H1 (cell line): ENCODE data around the gene CC2D1B. TPM values are rescaled to one million over a fixed set of nuclear protein-coding genes. Genes with fewer than 3 reads are reported as not detected.

ENCODE experiments used
- CTCF ChIA-PET: fragments of 300-600 bp; sonication (Branson Sonifier 250); formaldehyde crosslinking; loops from one replicate; lab custom pipeline; 2021; ENCODE audit not compliant: partially characterized antibody; lab: Charles Lee
- POLR2A ChIA-PET: fragments of 300-600 bp; sonication (Branson Sonifier 250); formaldehyde crosslinking; loops from one replicate; lab custom pipeline; 2021; ENCODE audit warnings: inconsistent platforms; ENCODE audit not compliant: partially characterized antibody; lab: Charles Lee
- DNase-seq, 2 experiments: peaks; one replicate each; pipeline versions ENCODE4 v3.0.0 to v3.0.0-alpha.2; 2010 to 2022; ENCODE audit warnings: low spot score in 2 of 2, low read depth in 1 of 2, mixed read lengths in 1 of 2
- FAIRE-seq: peaks from 2 replicates; lab custom pipeline; 2011; peaks lifted over from hg19 to GRCh38; lab: Jason Lieb, UNC
- H2AFZ ChIP-seq: 2 replicates; pipeline ENCODE4 v1.8.1; 2012; ENCODE audit warnings: low read length, inconsistent platforms
- H2AK5ac ChIP-seq: 2 replicates; pipeline ENCODE4 v1.6.1; 2013; ENCODE audit warnings: low read depth, low read length
- H2BK120ac ChIP-seq: replicated peaks from 2 replicates; pipeline ENCODE3; 2013; ENCODE audit warnings: low read depth, low read length, inconsistent platforms
- H2BK12ac ChIP-seq: 2 replicates; pipeline ENCODE4 v1.6.1; 2013; ENCODE audit warnings: low read depth, low read length
- H2BK15ac ChIP-seq: 2 replicates; pipeline ENCODE4 v1.6.1; 2013; ENCODE audit warnings: low read length
- H2BK20ac ChIP-seq: 2 replicates; pipeline ENCODE4 v1.6.1; 2013; ENCODE audit warnings: low read length
- H2BK5ac ChIP-seq: 2 replicates; pipeline ENCODE4 v1.6.1; 2013; ENCODE audit warnings: low read depth, low read length
- H3K14ac ChIP-seq: 2 replicates; pipeline ENCODE4 v1.6.1; 2013; ENCODE audit warnings: inconsistent platforms; ENCODE audit not compliant: insufficient read length
- H3K18ac ChIP-seq: 2 replicates; pipeline ENCODE4 v1.6.1; 2013; ENCODE audit warnings: low read length; ENCODE audit errors: extremely low read depth
- H3K23ac ChIP-seq: 2 replicates; pipeline ENCODE4 v1.6.1; 2013; ENCODE audit warnings: inconsistent platforms; ENCODE audit not compliant: insufficient read length
- H3K23me2 ChIP-seq: 2 replicates; pipeline ENCODE4 v1.6.1; 2013; ENCODE audit warnings: low read depth, low read length
- H3K27ac ChIP-seq: 2 replicates; pipeline ENCODE4 v1.6.1; 2011; ENCODE audit warnings: low read depth, low read length, inconsistent platforms
- H3K27me3 ChIP-seq, 4 experiments: replicated peaks in 1 of 4; 1 replicate in 1 of 4; 2 replicates in 3 of 4; pipeline versions ENCODE4 v1.6.1 to v1.8.1; 2011 to 2013; ENCODE audit warnings: low read length in 3 of 4, mild to moderate bottlenecking in 3 of 4, inconsistent platforms in 2 of 4, mixed read lengths in 2 of 4, moderate library complexity in 1 of 4; ENCODE audit not compliant: control insufficient read depth in 3 of 4, insufficient read depth in 3 of 4; ENCODE audit errors: extremely low read depth in 1 of 4
- H3K36me3 ChIP-seq, 4 experiments: 2 replicates each; pipeline versions ENCODE4 v1.6.1 to v1.8.1; 2011 to 2013; ENCODE audit warnings: mild to moderate bottlenecking in 4 of 4, low read length in 3 of 4, moderate library complexity in 2 of 4, control low read depth in 1 of 4, inconsistent platforms in 1 of 4; ENCODE audit not compliant: insufficient read depth in 4 of 4, control insufficient read depth in 2 of 4
- H3K4ac ChIP-seq: replicated peaks from 2 replicates; pipeline ENCODE3; 2013; ENCODE audit warnings: low read length, low read depth, mixed read lengths, inconsistent platforms; ENCODE audit not compliant: insufficient read length
- H3K4me1 ChIP-seq, 4 experiments: replicated peaks in 1 of 4; 1 replicate in 1 of 4; 2 replicates in 3 of 4; pipeline versions ENCODE4 v1.6.1 to v1.8.1; 2011 to 2013; ENCODE audit warnings: low read length in 3 of 4, inconsistent platforms in 2 of 4, mixed read lengths in 1 of 4; ENCODE audit not compliant: insufficient read depth in 4 of 4, control insufficient read depth in 3 of 4
- H3K4me2 ChIP-seq, 2 experiments: 2 replicates each; pipeline versions ENCODE4 v1.6.1 to v1.8.1; 2011 to 2013; ENCODE audit warnings: low read depth in 2 of 2, low read length in 2 of 2, control low read depth in 1 of 2, inconsistent platforms in 1 of 2, mild to moderate bottlenecking in 1 of 2; ENCODE audit not compliant: insufficient read depth in 1 of 2
- H3K4me3 ChIP-seq, 4 experiments: fragments of 200-600, 300-600 bp in 1 of 4; sonication (generic), shearing (Covaris generic), sonication (Bioruptor Twin) in 1 of 4; 2 replicates each; pipeline versions ENCODE4 v1.5.1 to v1.8.1; 2011 to 2016; ENCODE audit warnings: low read length in 4 of 4, low read depth in 3 of 4, control low read depth in 2 of 4, inconsistent platforms in 2 of 4, mild to moderate bottlenecking in 2 of 4, mixed read lengths in 1 of 4, moderate library complexity in 1 of 4; ENCODE audit not compliant: insufficient read depth in 2 of 4; ENCODE audit errors: extremely low read depth in 1 of 4
- H3K56ac ChIP-seq: replicated peaks from 2 replicates; pipeline ENCODE3; 2013; ENCODE audit warnings: low read depth, mild to moderate bottlenecking, mixed read lengths, low read length, inconsistent platforms; ENCODE audit not compliant: insufficient read length
- H3K79me1 ChIP-seq: 2 replicates; pipeline ENCODE4 v1.6.1; 2013; ENCODE audit warnings: low read depth, low read length, control low read depth
- H3K79me2 ChIP-seq, 2 experiments: 2 replicates each; pipeline versions ENCODE4 v1.6.1 to v1.8.1; 2012 to 2013; ENCODE audit warnings: low read length in 2 of 2, mild to moderate bottlenecking in 2 of 2, inconsistent platforms in 1 of 2; ENCODE audit not compliant: insufficient read depth in 2 of 2, control insufficient read depth in 1 of 2
- H3K9ac ChIP-seq, 4 experiments: replicated peaks in 1 of 4; 1 replicate in 1 of 4; 2 replicates in 3 of 4; pipeline versions ENCODE4 v1.6.1 to v1.8.1; 2011 to 2013; ENCODE audit warnings: low read depth in 3 of 4, low read length in 3 of 4, control low read depth in 2 of 4, mild to moderate bottlenecking in 2 of 4, moderate library complexity in 2 of 4, inconsistent platforms in 1 of 4; ENCODE audit errors: extremely low read depth in 1 of 4
- H3K9me3 ChIP-seq, 2 experiments: 2 replicates each; pipeline versions ENCODE4 v1.6.1 to v1.8.1; 2012 to 2013; ENCODE audit warnings: mild to moderate bottlenecking in 2 of 2, moderate library complexity in 2 of 2, control low read depth in 1 of 2, inconsistent platforms in 1 of 2, low read depth in 1 of 2, low read length in 1 of 2, mixed read lengths in 1 of 2; ENCODE audit not compliant: insufficient read depth in 2 of 2
- H4K20me1 ChIP-seq, 2 experiments: replicated peaks in 1 of 2; 2 replicates each; pipeline versions ENCODE3 to v1.8.1; 2011 to 2013; ENCODE audit warnings: inconsistent platforms in 2 of 2, low read length in 2 of 2, mild to moderate bottlenecking in 1 of 2; ENCODE audit not compliant: insufficient read depth in 2 of 2, control insufficient read depth in 1 of 2
- H4K5ac ChIP-seq: 2 replicates; pipeline ENCODE4 v1.6.1; 2013; ENCODE audit warnings: low read length, low read depth, mixed read lengths, inconsistent platforms; ENCODE audit not compliant: insufficient read length
- H4K8ac ChIP-seq: 2 replicates; pipeline ENCODE4 v1.8.0; 2013; ENCODE audit warnings: mild to moderate bottlenecking, moderate library complexity, low read length, inconsistent platforms; ENCODE audit not compliant: insufficient read depth; ENCODE audit errors: extremely low read depth
- H4K91ac ChIP-seq: replicated peaks from 2 replicates; pipeline ENCODE3; 2013; ENCODE audit warnings: low read length, mixed read lengths, inconsistent platforms; ENCODE audit not compliant: insufficient read length
- CHD1 ChIP-seq: IDR thresholded peaks from 2 replicates; pipeline ENCODE4 v1.6.1; 2012; ENCODE audit warnings: low read depth, low read length, improper control_type of control experiment
- CREB1 ChIP-seq: IDR thresholded peaks from 2 replicates; pipeline ENCODE4 v1.6.1; 2012; ENCODE audit warnings: inconsistent platforms
- CTCF ChIP-seq, 3 experiments: IDR thresholded peaks; 1 replicate in 2 of 3; 2 replicates in 1 of 3; pipeline versions ENCODE4 v1.5.1 to v1.6.1; 2011; ENCODE audit warnings: low read length in 3 of 3, mild to moderate bottlenecking in 3 of 3, inconsistent platforms in 2 of 3, low read depth in 1 of 3, moderate library complexity in 1 of 3; ENCODE audit not compliant: insufficient read depth in 1 of 3; ENCODE audit errors: control extremely low read depth in 1 of 3
- whole genome bisulfite sequencing, 2 experiments: shearing (Covaris generic) in 1 of 2; methylation state at CpG; one replicate each; pipeline versions ENCODE4 v1.1.6 to v1.1.7; 2013 to 2015; ENCODE audit warnings: low lambda C conversion rate in 2 of 2, mixed read lengths in 2 of 2, inconsistent platforms in 1 of 2, low coverage in 1 of 2, missing lambda C conversion rate in 1 of 2; ENCODE audit not compliant: insufficient replicate concordance in 2 of 2, insufficient coverage in 1 of 2, insufficient read length in 1 of 2; ENCODE audit errors: extremely low coverage in 1 of 2, missing lambda C conversion rate in 1 of 2; 5-methylcytosine and 5-hydroxymethylcytosine counted together
- polyA plus RNA-seq, 7 experiments: library from polyadenylated mRNA; depleted of rRNA in 3 of 7; stranded (reverse) in 5 of 7; unstranded in 2 of 7; fragments of >200 nt in 5 of 7; fragments of 200-250 nt in 2 of 7; gene quantifications; 1 replicate in 5 of 7; 2 replicates in 1 of 7; 4 replicates in 1 of 7; pipeline versions ENCODE4 v1.2.1 to v1.2.3, GENCODE V29; 2011 to 2013; ENCODE audit warnings: missing spikeins in 2 of 7, mixed read lengths in 2 of 7
- total RNA-seq: library from RNA; stranded (reverse); fragmentation: NEBNext Ultra II Directional; extraction: Animal tissue kit (Norgen Biotek cat#: 25700); gene quantifications from 2 replicates; pipeline ENCODE4 v1.2.1, GENCODE V29; 2021

CC2D1B gene
- total and polyA plus RNA-seq, 2 of the 8 experiments (the other 6 are each of a cell fraction or from before 2014, with no cell fraction given) = 7.4 to 13.1 TPM

DNA sequence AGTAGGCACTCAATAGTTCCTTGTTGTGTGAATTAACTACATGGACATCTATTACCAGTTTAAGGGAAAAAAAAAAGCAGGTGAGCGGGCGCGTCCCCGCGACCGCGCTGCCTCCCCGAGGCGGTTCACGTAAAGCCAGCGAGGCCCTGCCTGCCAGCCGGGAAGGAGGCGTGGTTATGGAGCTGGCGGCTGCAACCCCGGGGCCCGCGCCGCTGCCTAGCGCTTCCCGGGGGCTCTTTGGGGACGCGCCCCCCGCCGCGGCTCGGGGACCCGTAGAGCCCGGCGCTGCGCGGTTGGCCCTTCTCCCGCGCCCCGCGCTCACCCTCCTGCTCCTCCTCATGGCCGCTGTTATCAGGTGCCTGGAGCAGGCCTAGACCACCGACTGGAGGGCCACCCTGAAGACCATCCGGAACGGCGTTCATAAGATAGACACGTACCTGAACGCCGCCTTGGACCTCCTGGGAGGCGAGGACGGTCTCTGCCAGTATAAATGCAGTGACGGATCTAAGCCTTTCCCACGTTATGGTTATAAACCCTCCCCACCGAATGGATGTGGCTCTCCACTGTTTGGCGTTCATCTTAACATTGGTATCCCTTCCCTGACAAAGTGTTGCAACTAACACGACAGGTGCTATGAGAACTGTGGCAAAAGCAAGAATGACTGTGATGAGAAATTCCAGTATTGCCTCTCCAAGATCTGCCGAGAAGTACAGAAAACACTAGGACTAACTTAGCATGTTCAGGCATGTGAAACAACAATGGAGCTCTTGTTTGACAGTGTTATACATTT is 2.6 kb upstream of the CC2D1B start:
- peaks cover 0 to 3% of the 10 kb centered on the region in 2 experiments for H4K20me1 ChIP-seq
- no peak overlapping the region for H2BK120ac ChIP-seq
- H3K27ac ChIP-seq = no peak overlapping the region
- no peak overlapping the region for H4K91ac ChIP-seq
- H3K18ac ChIP-seq = no peak overlapping the region; the same call in 1 of the 2 replicates
- H3K9ac ChIP-seq = peak overlapping the region in 2 of 4 experiments; percentile 10 to 60; a peak in 2 of 7 replicates
- H2BK15ac ChIP-seq = no peak overlapping the region
- H3K23ac ChIP-seq = no peak overlapping the region
- peak overlapping the region; percentile 50 to 67 (median 58) for H3K4me3 ChIP-seq
- FAIRE-seq (peak; percentile 19), DNase-seq (peak in 1 of 2 experiments; percentile 79)
- H3K9me3 ChIP-seq = no peaks in the 10 kb centered on the region
- no peak overlapping the region for H2BK5ac ChIP-seq
- peak overlapping the region; percentile 63 to 71 for H3K4me2 ChIP-seq
- H2BK12ac ChIP-seq = no peak overlapping the region
- WGBS, 2 experiments = 6% methylated on average over 51 of the region's 51 CpGs; no CpG with 5 or more reads in 1 of the 2 experiments
- H3K27me3 ChIP-seq = no peaks in the 10 kb centered on the region
- H3K79me1 ChIP-seq = peaks cover 7% of the 10 kb centered on the region; the same call in 1 of the 2 replicates
- H3K23me2 ChIP-seq = peaks cover 12% of the 10 kb centered on the region
- H4K8ac ChIP-seq = peak overlapping the region; percentile 57; the same call in 1 of the 2 replicates
- peaks cover 2 to 11% (median 8%) of the 10 kb centered on the region in 4 experiments; a peak in 5 of 8 replicates for H3K36me3 ChIP-seq
- H3K14ac ChIP-seq = no peak overlapping the region
- H2BK20ac ChIP-seq = no peak overlapping the region
- peak overlapping the region; percentile 71 for H2AFZ ChIP-seq
- no peak overlapping the region for H4K5ac ChIP-seq
- CTCF ChIA-PET = interaction anchor here (0.6 to 1.3 kb wide), 6 partner anchors 20 to 854 kb away, joined by 3 read pairs; no protein-coding TSS in a partner anchor
- no peak overlapping the region for H2AK5ac ChIP-seq
- H3K4me1 ChIP-seq = peaks cover 0 to 9% (median 5%) of the 10 kb centered on the region in 4 experiments
- no peak overlapping the region for H3K56ac ChIP-seq
- POLR2A ChIA-PET = interaction anchor here (0.6 to 4.0 kb wide), 11 partner anchors 20 to 313 kb away, joined by 3 to 46 read pairs (median 4); partner anchors contain the start of genes ORC1 and PRPF38A
- H3K4ac ChIP-seq = no peak overlapping the region
- peaks cover 0 to 5% of the 10 kb centered on the region in 2 experiments; a peak in 1 of 4 replicates for H3K79me2 ChIP-seq
- TF ChIP-seq CREB1 (0 out of 2 replicates have a peak, but pooled peaks have one; percentile 23), CHD1 (no peak), CTCF (IDR thresholded peaks at IDR 0.05; ENCODE audit: control extremely low read depth in 1 of 3, insufficient read depth in 1 of 3, low read depth in 1 of 3, low read length in 3 of 3) (peak in 2 of 3 experiments; percentile 21 to 28; a peak in 2 of 4 replicates)
